Astrocyte of the hippocampus (primary cell): Measurements from ENCODE around the gene CCDC170.
"Not testable (repeated sequence)": the region's sequence is repeated elsewhere in the genome, so short reads cannot be mapped to it uniquely, and the experiment has no call there.

Source experiments
- DNase-seq: peaks from one replicate; pipeline ENCODE4 v3.0.0; 2011; ENCODE audit warnings: low read depth, low spot score

The CCDC170 gene

GRCh38 chr6:151493804-151494234, at the start of gene CCDC170:
TSS of gene CCDC170 (plus strand) at chr6:151494017. CDS start at chr6:151494129, 112 bp downstream.
- DNase-seq = peak; percentile 71

GRCh38 chr6:151445482-151445881, 48.3 kb upstream of the CCDC170 start:
- DNase-seq = peak; percentile 86

GRCh38 chr6:151447237-151447636, 46.6 kb upstream of the CCDC170 start:
- DNase-seq = no peak

- no peak for DNase-seq
Measured at GRCh38 chr6:151448623-151449022, 45.2 kb upstream of the CCDC170 start.

- DNase-seq = not testable (repeated sequence)
Measured at GRCh38 chr6:151450928-151451327, 42.9 kb upstream of the CCDC170 start.

- DNase-seq = no peak
Measured at GRCh38 chr6:151451417-151451949, 42.3 kb upstream of the CCDC170 start.

- DNase-seq = peak; percentile 100
Measured at GRCh38 chr6:151451950-151452749, 41.7 kb upstream of the CCDC170 start, which contains the start of gene RMND1. TSS of gene RMND1 (minus strand) at chr6:151452126. CDS start at chr6:151445811, 6,315 bp downstream.

- peak; percentile 50 for DNase-seq
Measured at GRCh38 chr6:151452750-151453427, 40.9 kb upstream of the CCDC170 start.

GRCh38 chr6:151455751-151456398, 37.9 kb upstream of the CCDC170 start:
- DNase-seq = not testable (repeated sequence)

GRCh38 chr6:151461673-151462072, 32.1 kb upstream of the CCDC170 start:
- DNase-seq = no peak

GRCh38 chr6:151464702-151465101, 29.1 kb upstream of the CCDC170 start:
- DNase-seq = no peak

GRCh38 chr6:151475653-151476523, 17.9 kb upstream of the CCDC170 start:
- DNase-seq = peak; percentile 61

GRCh38 chr6:151477726-151478125, 16.1 kb upstream of the CCDC170 start:
- DNase-seq = no peak

- DNase-seq = no peak
Measured at GRCh38 chr6:151478670-151479069, 15.1 kb upstream of the CCDC170 start.

GRCh38 chr6:151481786-151482185, 12.0 kb upstream of the CCDC170 start:
- DNase-seq = no peak

- DNase-seq = no peak
Measured at GRCh38 chr6:151482290-151482689, 11.5 kb upstream of the CCDC170 start.

GRCh38 chr6:151483994-151484393, 9.8 kb upstream of the CCDC170 start:
- no peak for DNase-seq

- DNase-seq = no peak
Measured at GRCh38 chr6:151488226-151488625, 5.6 kb upstream of the CCDC170 start.

GRCh38 chr6:151490996-151491395, 2.8 kb upstream of the CCDC170 start:
- no peak for DNase-seq

GRCh38 chr6:151493161-151493803, 535 bp upstream of the CCDC170 start:
- no peak for DNase-seq
